ENCODE results near the gene ZNF609.

Gene ZNF609

GRCh38 chr15:64611085-64611725 is 150.8 kb downstream of the ZNF609 start:
- H3K4me3 ChIP-seq (ENCODE audit: control insufficient read depth, low read depth, low read length) = no peak overlapping the region
- no peak for DNase-seq (ENCODE audit: low read depth)
- no peak for TF ChIP-seq CTCF (conservative IDR thresholded peaks at IDR 0.05; ENCODE audit: control insufficient read depth, insufficient read depth, low read depth, low read length)

DNA sequence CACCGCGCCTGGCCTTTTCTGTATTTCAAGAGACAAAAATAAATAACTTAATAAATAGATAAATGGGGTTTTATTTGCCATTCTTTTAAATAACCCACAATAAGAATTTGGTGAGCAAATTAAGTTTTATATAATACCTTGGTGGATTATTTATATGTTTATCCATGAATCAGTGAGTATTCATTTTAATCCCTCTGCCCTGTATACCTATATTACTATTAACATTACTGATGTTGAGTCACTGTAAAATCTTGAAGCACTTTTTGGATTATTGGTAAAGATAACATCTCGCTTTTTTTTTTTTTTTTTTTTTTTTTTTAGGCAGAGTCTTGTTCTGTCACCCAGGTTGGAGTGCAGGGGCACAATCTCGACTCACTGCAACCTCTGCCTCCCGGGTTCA is 154.1 kb downstream of the ZNF609 start:
- no peak overlapping the region for H3K4me3 ChIP-seq (ENCODE audit: control insufficient read depth, low read depth, low read length)
- TF ChIP-seq CTCF (conservative IDR thresholded peaks at IDR 0.05; ENCODE audit: control insufficient read depth, insufficient read depth, low read depth, low read length) = no peak
- no peak for DNase-seq (ENCODE audit: low read depth)

DNA sequence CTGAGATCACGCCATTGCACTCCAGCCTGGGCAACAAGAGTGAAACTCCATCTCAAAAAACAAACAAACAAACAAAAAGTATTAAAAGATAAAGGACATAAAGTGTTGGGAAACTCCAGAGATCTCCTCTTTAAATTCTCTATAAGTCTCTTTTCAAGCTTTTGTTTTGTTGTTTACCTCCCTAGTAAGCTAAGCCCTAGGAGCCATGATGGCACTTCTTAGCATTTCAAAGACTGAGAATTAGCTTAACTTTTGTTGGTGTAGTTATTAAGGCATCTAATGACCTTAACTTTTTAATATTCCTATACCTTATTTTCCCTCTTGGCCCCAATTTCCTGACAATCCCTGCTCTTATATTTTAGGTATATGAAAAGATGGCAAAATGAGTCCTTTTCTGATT is 157.3 kb downstream of the ZNF609 start:
- no peak for DNase-seq (ENCODE audit: low read depth)
- no peak overlapping the region for H3K4me3 ChIP-seq (ENCODE audit: control insufficient read depth, low read depth, low read length)
- no peak for TF ChIP-seq CTCF (conservative IDR thresholded peaks at IDR 0.05; ENCODE audit: control insufficient read depth, insufficient read depth, low read depth, low read length)

GRCh38 chr15:64618138-64618537 is 157.8 kb downstream of the ZNF609 start:
- H3K4me3 ChIP-seq (ENCODE audit: control insufficient read depth, low read depth, low read length) = no peak overlapping the region
- TF ChIP-seq CTCF (conservative IDR thresholded peaks at IDR 0.05; ENCODE audit: control insufficient read depth, insufficient read depth, low read depth, low read length) = no peak
- DNase-seq (ENCODE audit: low read depth) = no peak

DNA sequence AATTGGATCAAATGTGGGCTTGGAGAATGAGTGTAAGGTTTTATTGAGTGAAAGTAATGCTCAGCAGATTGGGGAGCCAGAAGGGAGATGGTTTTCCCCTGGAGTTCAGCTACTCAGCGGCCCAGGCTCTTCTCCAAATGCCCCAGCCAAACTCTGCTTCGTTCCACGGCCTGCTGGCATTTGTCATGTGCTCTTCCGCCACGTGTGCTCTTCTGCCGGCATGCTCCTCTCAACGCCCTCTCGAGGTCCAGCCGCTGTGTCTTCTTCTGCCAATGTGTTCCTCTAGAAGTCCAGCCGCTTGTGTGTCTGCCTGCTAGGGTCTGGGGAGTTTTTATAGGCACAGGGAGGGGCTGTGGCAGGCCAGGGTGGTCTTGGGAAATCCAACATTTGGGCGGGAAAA is 158.2 kb downstream of the ZNF609 start:
- DNase-seq (ENCODE audit: low read depth) = no peak
- TF ChIP-seq CTCF (conservative IDR thresholded peaks at IDR 0.05; ENCODE audit: control insufficient read depth, insufficient read depth, low read depth, low read length) = no peak
- no peak overlapping the region for H3K4me3 ChIP-seq (ENCODE audit: control insufficient read depth, low read depth, low read length)

- H3K4me3 ChIP-seq (ENCODE audit: control insufficient read depth, low read depth, low read length) = no peak overlapping the region
- DNase-seq (ENCODE audit: low read depth) = peak; percentile 82
- TF ChIP-seq CTCF (conservative IDR thresholded peaks at IDR 0.05; ENCODE audit: control insufficient read depth, insufficient read depth, low read depth, low read length) = no peak
Measured at GRCh38 chr15:64619880-64620839, 159.8 kb downstream of the ZNF609 start.

Measured in fibroblast of mammary gland (primary cell).